ENCODE data around the gene EPN3.

Gene EPN3

GRCh38 chr17:50519141-50519834, 13.2 kb upstream of the EPN3 start:
- ChIA-PET POLR2A (interaction anchor here (1.4 kb wide), 1 partner anchor 23 kb away, joined by 5 read pairs; no protein-coding TSS in a partner anchor), CTCF (no interaction called here)
- TF ChIP-seq ZNF384 (IDR thresholded peaks at IDR 0.05) (no peak), ARNT (IDR thresholded peaks at IDR 0.05) (no peak), HDGF (IDR thresholded peaks at IDR 0.05; ENCODE audit: borderline replicate concordance) (no peak), FOXK2 (IDR thresholded peaks at IDR 0.05) (no peak), L3MBTL2 (conservative IDR thresholded peaks at IDR 0.05) (no peak), ELF4 (IDR thresholded peaks at IDR 0.05) (no peak), NFRKB (IDR thresholded peaks at IDR 0.05) (no peak)
- DNase-seq (ENCODE audit: extremely low spot score): no peak

GRCh38 chr17:50520483-50520882, 12.1 kb upstream of the EPN3 start:
- POLR2A ChIA-PET: interaction anchor here (0.5 kb wide), 1 partner anchor 66 kb away, joined by 3 read pairs; no protein-coding TSS in a partner anchor
- DNase-seq (ENCODE audit: extremely low spot score): no peak
- TF ChIP-seq SUZ12 (IDR thresholded peaks at IDR 0.05) (no peak), FOXK2 (IDR thresholded peaks at IDR 0.05) (no peak), NFRKB (IDR thresholded peaks at IDR 0.05) (no peak), L3MBTL2 (conservative IDR thresholded peaks at IDR 0.05) (no peak), ELF4 (IDR thresholded peaks at IDR 0.05) (no peak), CTBP1 (IDR thresholded peaks at IDR 0.05; ENCODE audit: borderline replicate concordance) (no peak), FOXA1 (IDR thresholded peaks at IDR 0.05) (no peak)
- CTCF ChIA-PET: interaction anchor here (1.5 kb wide), 1 partner anchor 19 kb away, joined by 9 read pairs; no protein-coding TSS in a partner anchor

GRCh38 chr17:50521514-50521913, 11.0 kb upstream of the EPN3 start:
- no peak for DNase-seq (ENCODE audit: extremely low spot score)
- TF ChIP-seq NFRKB (IDR thresholded peaks at IDR 0.05) (no peak), PKNOX1 (IDR thresholded peaks at IDR 0.05) (no peak), HDGF (IDR thresholded peaks at IDR 0.05; ENCODE audit: borderline replicate concordance) (no peak), TARDBP (IDR thresholded peaks at IDR 0.05) (no peak), ZNF384 (IDR thresholded peaks at IDR 0.05) (no peak), FOXM1 (IDR thresholded peaks at IDR 0.05; ENCODE audit: borderline replicate concordance) (no peak), LEF1 (IDR thresholded peaks at IDR 0.05; ENCODE audit: borderline replicate concordance) (no peak), SUZ12 (IDR thresholded peaks at IDR 0.05) (no peak), ARNT (IDR thresholded peaks at IDR 0.05) (no peak), FOXK2 (IDR thresholded peaks at IDR 0.05) (no peak), SP1 (IDR thresholded peaks at IDR 0.05) (no peak), L3MBTL2 (conservative IDR thresholded peaks at IDR 0.05) (no peak)
- ChIA-PET CTCF (interaction anchor here (1.5 kb wide), 1 partner anchor 20 kb away, joined by 9 read pairs; no protein-coding TSS in a partner anchor), POLR2A (interaction anchor here (0.5 kb wide), 1 partner anchor 8 kb away, joined by 3 read pairs; no protein-coding TSS in a partner anchor)

- ChIA-PET CTCF (no interaction called here), POLR2A (no interaction called here)
- no peak for DNase-seq (ENCODE audit: extremely low spot score)
- TF ChIP-seq L3MBTL2 (conservative IDR thresholded peaks at IDR 0.05) (no peak), SUZ12 (IDR thresholded peaks at IDR 0.05) (no peak), SP1 (IDR thresholded peaks at IDR 0.05) (no peak), HDGF (IDR thresholded peaks at IDR 0.05; ENCODE audit: borderline replicate concordance) (no peak), TARDBP (IDR thresholded peaks at IDR 0.05) (no peak), LEF1 (IDR thresholded peaks at IDR 0.05; ENCODE audit: borderline replicate concordance) (no peak), FOXK2 (IDR thresholded peaks at IDR 0.05) (no peak)
Measured at GRCh38 chr17:50522766-50523165, 9.8 kb upstream of the EPN3 start.

- POLR2A ChIA-PET: no interaction called here
- TF ChIP-seq TARDBP (IDR thresholded peaks at IDR 0.05): no peak
- TF ChIP-seq FOXA1 (IDR thresholded peaks at IDR 0.05): no peak
- no peak for TF ChIP-seq FOXK2 (IDR thresholded peaks at IDR 0.05)
- TF ChIP-seq NFRKB (IDR thresholded peaks at IDR 0.05): no peak
- TF ChIP-seq HDGF (IDR thresholded peaks at IDR 0.05; ENCODE audit: borderline replicate concordance): no peak
- no peak for TF ChIP-seq ARNT (IDR thresholded peaks at IDR 0.05)
- no peak for TF ChIP-seq LEF1 (IDR thresholded peaks at IDR 0.05; ENCODE audit: borderline replicate concordance)
- TF ChIP-seq BHLHE40 (IDR thresholded peaks at IDR 0.05; ENCODE audit: borderline replicate concordance): no peak
- CTCF ChIA-PET: no interaction called here
- DNase-seq (ENCODE audit: extremely low spot score): no peak
Measured at GRCh38 chr17:50523208-50523607, 9.3 kb upstream of the EPN3 start.

- TF ChIP-seq TARDBP (IDR thresholded peaks at IDR 0.05): no peak
- no peak for TF ChIP-seq SP1 (IDR thresholded peaks at IDR 0.05)
- TF ChIP-seq ELF4 (IDR thresholded peaks at IDR 0.05): no peak
- TF ChIP-seq L3MBTL2 (conservative IDR thresholded peaks at IDR 0.05): no peak
- no peak for TF ChIP-seq HDGF (IDR thresholded peaks at IDR 0.05; ENCODE audit: borderline replicate concordance)
- TF ChIP-seq PKNOX1 (IDR thresholded peaks at IDR 0.05): no peak
- TF ChIP-seq FOXK2 (IDR thresholded peaks at IDR 0.05): no peak
- no peak for TF ChIP-seq CTBP1 (IDR thresholded peaks at IDR 0.05; ENCODE audit: borderline replicate concordance)
- no peak for TF ChIP-seq LEF1 (IDR thresholded peaks at IDR 0.05; ENCODE audit: borderline replicate concordance)
- TF ChIP-seq SUZ12 (IDR thresholded peaks at IDR 0.05): no peak
- DNase-seq (ENCODE audit: extremely low spot score): no peak
- ChIA-PET CTCF (interaction anchor here (0.6 to 1.0 kb wide), 3 partner anchors 38 to 435 kb away, joined by 3 to 4 read pairs (median 4); no protein-coding TSS in a partner anchor), POLR2A (no interaction called here)
Measured at GRCh38 chr17:50524838-50525237, 7.7 kb upstream of the EPN3 start.

- no peak for TF ChIP-seq SUZ12 (IDR thresholded peaks at IDR 0.05)
- TF ChIP-seq ELF4 (IDR thresholded peaks at IDR 0.05): no peak
- no peak for TF ChIP-seq L3MBTL2 (conservative IDR thresholded peaks at IDR 0.05)
- no peak for DNase-seq (ENCODE audit: extremely low spot score)
- POLR2A ChIA-PET: no interaction called here
- CTCF ChIA-PET: no interaction called here
Measured at GRCh38 chr17:50527155-50527762, 5.3 kb upstream of the EPN3 start.

Measured in HEK293T (cell line).